ENCODE results near the gene MSH3. TPM values are rescaled to one million over a fixed set of nuclear protein-coding genes. Genes with fewer than 3 reads are reported as not detected.
A peak's percentile ranks its signal among the peaks of the same experiment; 100 is the strongest.
"Not testable (repeated sequence)": the region's sequence is repeated elsewhere in the genome, so short reads cannot be mapped to it uniquely, and the experiment has no call there.

The MSH3 gene
- polyA plus RNA-seq, 2 donors: 2.7 to 3.6 TPM

DNA sequence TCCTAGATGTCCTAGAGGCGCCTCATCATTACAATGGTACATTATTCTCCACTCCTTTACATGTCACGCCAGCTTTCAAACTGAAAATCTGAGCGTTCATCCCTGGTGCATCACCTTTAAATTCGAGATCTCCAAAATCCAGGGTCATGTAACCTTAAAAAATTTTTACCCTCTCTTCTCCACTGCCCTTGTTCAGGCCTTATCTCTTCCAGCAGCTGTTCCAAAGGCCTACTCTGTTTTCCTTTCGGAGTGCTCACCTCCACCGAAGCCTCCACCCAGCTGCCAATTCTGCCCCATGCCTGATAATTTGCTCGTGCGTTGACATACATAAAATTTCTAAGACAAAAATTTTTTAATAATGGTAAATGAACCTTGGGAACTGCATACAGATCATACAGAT is 950 bp upstream of the MSH3 start:
- no peaks in the 10 kb centered on the region for H3K36me3 ChIP-seq (ENCODE audit: control insufficient read depth in 2 of 2, insufficient read depth in 2 of 2, low read length in 1 of 2)
- H3K27ac ChIP-seq (ENCODE audit: low read depth in 2 of 2, low read length in 1 of 2): no peak overlapping the region
- H3K4me3 ChIP-seq (ENCODE audit: low read depth in 1 of 2, low read length in 2 of 2): peak overlapping the region in 1 of 2 donors; percentile 96
- peaks cover 0 to 3% of the 10 kb centered on the region in 2 donors for H3K4me1 ChIP-seq (ENCODE audit: control insufficient read depth in 2 of 2, insufficient read depth in 2 of 2, low read length in 1 of 2)
- no peaks in the 10 kb centered on the region for H3K27me3 ChIP-seq (ENCODE audit: control insufficient read depth in 1 of 2, insufficient read depth in 2 of 2, low read length in 2 of 2)
- 33 to 41% methylated on average over 8 of the region's 8 CpGs for WGBS, 2 donors
- H3K9me3 ChIP-seq (ENCODE audit: control insufficient read depth in 2 of 2, insufficient read depth in 1 of 2, low read depth in 1 of 2, low read length in 1 of 2): no peaks in the 10 kb centered on the region

DNA sequence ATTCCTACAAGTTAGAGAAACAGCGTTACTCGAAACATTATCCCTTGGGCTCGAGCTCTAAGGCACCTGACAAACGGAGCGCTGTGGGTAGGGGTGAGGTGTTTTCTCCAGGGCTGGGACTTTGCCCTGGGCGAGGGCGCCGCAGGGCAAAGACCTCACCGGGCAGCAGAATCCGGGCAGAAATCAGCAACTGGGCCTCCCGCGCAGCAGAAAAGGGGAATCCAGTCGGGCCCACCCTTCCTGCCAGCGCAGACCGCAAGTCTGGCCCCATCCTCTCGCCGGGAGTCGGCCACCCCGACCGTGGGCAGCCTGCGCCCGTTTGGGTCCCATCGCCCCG is 430 bp upstream of the MSH3 start:
- Histone ChIP-seq H3K9me3 (ENCODE audit: control insufficient read depth in 2 of 2, insufficient read depth in 1 of 2, low read depth in 1 of 2, low read length in 1 of 2) (no peaks in the 10 kb centered on the region), H3K27me3 (ENCODE audit: control insufficient read depth in 1 of 2, insufficient read depth in 2 of 2, low read length in 2 of 2) (no peaks in the 10 kb centered on the region), H3K4me3 (ENCODE audit: low read depth in 1 of 2, low read length in 2 of 2) (peak overlapping the region; percentile 91 to 96), H3K27ac (ENCODE audit: low read depth in 2 of 2, low read length in 1 of 2) (no peak overlapping the region), H3K36me3 (ENCODE audit: control insufficient read depth in 2 of 2, insufficient read depth in 2 of 2, low read length in 1 of 2) (no peaks in the 10 kb centered on the region), H3K4me1 (ENCODE audit: control insufficient read depth in 2 of 2, insufficient read depth in 2 of 2, low read length in 1 of 2) (peaks cover 0 to 3% of the 10 kb centered on the region in 2 donors)
- WGBS, 2 donors: 0 to 1% methylated on average over 24 of the region's 24 CpGs

DNA sequence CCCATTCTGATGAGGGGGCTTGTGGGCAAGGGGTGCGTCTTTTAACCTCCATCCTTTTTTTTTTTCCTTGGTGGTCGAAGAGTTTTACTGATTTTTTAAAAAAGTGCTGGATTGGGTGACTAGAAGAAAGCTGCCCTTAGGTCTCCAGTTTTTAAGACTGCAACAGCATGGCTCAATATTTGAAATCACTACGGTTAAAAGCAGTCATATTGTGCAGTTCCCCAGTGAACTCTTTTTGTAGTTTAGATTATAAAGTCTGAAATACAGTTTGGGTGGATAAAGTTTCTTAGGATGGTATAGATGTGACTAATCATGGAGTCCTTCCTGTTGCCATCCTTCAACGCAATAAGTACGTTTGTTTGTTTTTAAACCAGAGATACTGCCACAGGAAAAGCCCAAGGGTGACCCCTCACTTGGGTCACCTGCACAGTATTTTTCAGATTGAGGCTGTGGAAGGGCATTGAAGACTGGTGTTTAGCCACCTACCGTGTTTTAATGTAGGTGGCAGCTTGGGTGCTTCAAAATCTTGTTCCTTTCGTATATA is 851 bp downstream of the MSH3 start:
- peak overlapping the region; percentile 91 to 96 for H3K4me3 ChIP-seq (ENCODE audit: low read depth in 1 of 2, low read length in 2 of 2)
- H3K27me3 ChIP-seq (ENCODE audit: control insufficient read depth in 1 of 2, insufficient read depth in 2 of 2, low read length in 2 of 2): no peaks in the 10 kb centered on the region
- peak overlapping the region; percentile 97 to 98 for H3K27ac ChIP-seq (ENCODE audit: low read depth in 2 of 2, low read length in 1 of 2)
- peaks cover 0 to 2% of the 10 kb centered on the region in 2 donors for H3K36me3 ChIP-seq (ENCODE audit: control insufficient read depth in 2 of 2, insufficient read depth in 2 of 2, low read length in 1 of 2)
- 18 to 19% methylated on average over 7 of the region's 7 CpGs for WGBS, 2 donors
- H3K4me1 ChIP-seq (ENCODE audit: control insufficient read depth in 2 of 2, insufficient read depth in 2 of 2, low read length in 1 of 2): peaks cover 0 to 3% of the 10 kb centered on the region in 2 donors
- no peaks in the 10 kb centered on the region for H3K9me3 ChIP-seq (ENCODE audit: control insufficient read depth in 2 of 2, insufficient read depth in 1 of 2, low read depth in 1 of 2, low read length in 1 of 2)

DNA sequence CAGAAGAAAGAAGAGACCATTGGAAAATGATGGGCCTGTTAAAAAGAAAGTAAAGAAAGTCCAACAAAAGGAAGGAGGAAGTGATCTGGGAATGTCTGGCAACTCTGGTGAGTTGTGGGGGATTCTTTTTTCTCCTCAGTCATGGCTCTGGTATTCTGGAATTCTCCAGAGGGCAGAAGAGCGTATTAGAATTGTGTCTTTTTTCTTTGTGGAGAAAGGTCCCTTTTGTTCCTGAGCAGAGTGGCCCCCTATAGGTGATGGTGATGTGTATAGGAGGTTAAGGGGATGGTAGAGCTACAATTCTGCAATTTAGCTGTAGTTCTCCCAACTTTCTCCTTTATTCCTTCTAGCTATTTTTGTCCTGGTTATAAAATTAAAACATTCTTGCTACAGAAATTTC is 2.0 kb downstream of the MSH3 start:
- H3K9me3 ChIP-seq (ENCODE audit: control insufficient read depth in 2 of 2, insufficient read depth in 1 of 2, low read depth in 1 of 2, low read length in 1 of 2): no peaks in the 10 kb centered on the region
- no peaks in the 10 kb centered on the region for H3K27me3 ChIP-seq (ENCODE audit: control insufficient read depth in 1 of 2, insufficient read depth in 2 of 2, low read length in 2 of 2)
- no peak overlapping the region for H3K4me3 ChIP-seq (ENCODE audit: low read depth in 1 of 2, low read length in 2 of 2)
- 38 to 89% methylated on average over 1 of the region's 1 CpG for WGBS, 2 donors
- H3K4me1 ChIP-seq (ENCODE audit: control insufficient read depth in 2 of 2, insufficient read depth in 2 of 2, low read length in 1 of 2): peaks cover 0 to 3% of the 10 kb centered on the region in 2 donors
- no peak overlapping the region for H3K27ac ChIP-seq (ENCODE audit: low read depth in 2 of 2, low read length in 1 of 2)
- peaks cover 0 to 2% of the 10 kb centered on the region in 2 donors for H3K36me3 ChIP-seq (ENCODE audit: control insufficient read depth in 2 of 2, insufficient read depth in 2 of 2, low read length in 1 of 2)

DNA sequence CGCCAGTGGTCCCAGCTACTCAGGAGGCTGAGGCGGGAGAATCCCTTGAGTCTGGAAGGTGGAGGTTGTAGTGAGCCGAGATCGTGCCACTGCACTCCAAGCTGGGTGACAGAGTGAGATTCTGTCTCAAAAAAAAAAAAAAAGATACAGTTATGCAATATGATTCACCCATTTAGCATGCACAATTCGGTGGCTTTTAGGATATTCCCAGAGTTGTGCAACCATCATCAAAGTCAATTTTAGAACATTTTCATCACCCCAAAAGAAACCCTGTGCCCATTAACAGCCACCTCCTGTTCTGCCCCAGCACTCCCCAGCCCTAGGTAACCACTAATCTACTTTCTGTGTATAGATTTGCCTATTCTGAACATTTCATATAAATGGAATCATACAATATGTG is 4.7 kb downstream of the MSH3 start:
- H3K27ac ChIP-seq (ENCODE audit: low read depth in 2 of 2, low read length in 1 of 2): no peak overlapping the region
- peaks cover 0 to under 1% of the 10 kb centered on the region in 2 donors for H3K4me1 ChIP-seq (ENCODE audit: control insufficient read depth in 2 of 2, insufficient read depth in 2 of 2, low read length in 1 of 2)
- H3K9me3 ChIP-seq (ENCODE audit: control insufficient read depth in 2 of 2, insufficient read depth in 1 of 2, low read depth in 1 of 2, low read length in 1 of 2): no peaks in the 10 kb centered on the region
- no peaks in the 10 kb centered on the region for H3K27me3 ChIP-seq (ENCODE audit: control insufficient read depth in 1 of 2, insufficient read depth in 2 of 2, low read length in 2 of 2)
- WGBS, 2 donors: 85 to 86% methylated on average over 5 of the region's 5 CpGs
- no peak overlapping the region for H3K4me3 ChIP-seq (ENCODE audit: low read depth in 1 of 2, low read length in 2 of 2)
- peaks cover 0 to 2% of the 10 kb centered on the region in 2 donors for H3K36me3 ChIP-seq (ENCODE audit: control insufficient read depth in 2 of 2, insufficient read depth in 2 of 2, low read length in 1 of 2)

DNA sequence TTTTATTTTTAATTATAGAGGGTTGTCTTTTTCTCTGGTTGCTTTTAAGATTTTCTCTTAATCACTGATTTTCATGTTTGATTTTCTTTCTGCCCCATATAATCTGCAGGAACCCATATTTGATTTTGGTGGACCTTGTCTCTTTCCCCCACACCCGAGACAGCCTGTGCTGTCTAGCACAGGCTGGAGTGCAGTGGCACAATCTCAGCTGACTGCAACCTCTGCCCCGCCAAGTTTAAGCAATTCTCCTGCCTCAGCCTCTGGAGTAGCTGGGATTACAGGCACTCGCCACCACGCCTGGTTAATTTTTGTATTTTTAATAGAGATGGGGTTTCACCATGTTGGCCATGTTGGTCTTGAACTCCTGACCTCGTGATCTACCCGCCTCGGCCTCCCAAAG is 6.2 kb downstream of the MSH3 start:
- H3K36me3 ChIP-seq (ENCODE audit: control insufficient read depth in 2 of 2, insufficient read depth in 2 of 2, low read length in 1 of 2); H3K27me3 ChIP-seq (ENCODE audit: control insufficient read depth in 1 of 2, insufficient read depth in 2 of 2, low read length in 2 of 2); H3K27ac ChIP-seq (ENCODE audit: low read depth in 2 of 2, low read length in 1 of 2); H3K9me3 ChIP-seq (ENCODE audit: control insufficient read depth in 2 of 2, insufficient read depth in 1 of 2, low read depth in 1 of 2, low read length in 1 of 2); H3K4me1 ChIP-seq (ENCODE audit: control insufficient read depth in 2 of 2, insufficient read depth in 2 of 2, low read length in 1 of 2); H3K4me3 ChIP-seq (ENCODE audit: low read depth in 1 of 2, low read length in 2 of 2): not testable (repeated sequence)
- WGBS, 2 donors: 95% methylated on average over 7 of the region's 7 CpGs

DNA sequence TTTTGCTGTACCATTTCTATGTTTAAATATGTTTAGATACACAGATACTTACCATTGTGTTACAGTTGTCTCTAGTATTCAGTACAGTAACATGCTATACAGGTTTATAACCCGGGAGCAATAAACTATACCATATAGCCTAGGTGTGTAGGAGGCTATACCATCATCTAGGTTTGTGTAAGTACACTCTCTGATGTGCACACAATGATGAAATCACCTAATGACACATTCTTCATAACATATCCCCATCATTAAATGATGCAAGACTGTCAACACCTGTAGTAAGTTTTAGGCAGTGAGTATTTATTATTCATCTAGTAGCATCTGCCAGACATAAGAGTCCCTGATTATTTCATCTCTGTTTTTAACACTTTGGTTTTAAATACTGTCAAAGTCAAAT is 7.7 kb downstream of the MSH3 start:
- Histone ChIP-seq H3K4me1 (ENCODE audit: control insufficient read depth in 2 of 2, insufficient read depth in 2 of 2, low read length in 1 of 2) (no peaks in the 10 kb centered on the region), H3K36me3 (ENCODE audit: control insufficient read depth in 2 of 2, insufficient read depth in 2 of 2, low read length in 1 of 2) (peaks cover 2 to 3% of the 10 kb centered on the region in 2 donors), H3K27me3 (ENCODE audit: control insufficient read depth in 1 of 2, insufficient read depth in 2 of 2, low read length in 2 of 2) (no peaks in the 10 kb centered on the region), H3K27ac (ENCODE audit: low read depth in 2 of 2, low read length in 1 of 2) (no peak overlapping the region), H3K4me3 (ENCODE audit: low read depth in 1 of 2, low read length in 2 of 2) (no peak overlapping the region), H3K9me3 (ENCODE audit: control insufficient read depth in 2 of 2, insufficient read depth in 1 of 2, low read depth in 1 of 2, low read length in 1 of 2) (no peaks in the 10 kb centered on the region)
- WGBS, 2 donors: 89 to 95% methylated on average over 1 of the region's 1 CpG

DNA sequence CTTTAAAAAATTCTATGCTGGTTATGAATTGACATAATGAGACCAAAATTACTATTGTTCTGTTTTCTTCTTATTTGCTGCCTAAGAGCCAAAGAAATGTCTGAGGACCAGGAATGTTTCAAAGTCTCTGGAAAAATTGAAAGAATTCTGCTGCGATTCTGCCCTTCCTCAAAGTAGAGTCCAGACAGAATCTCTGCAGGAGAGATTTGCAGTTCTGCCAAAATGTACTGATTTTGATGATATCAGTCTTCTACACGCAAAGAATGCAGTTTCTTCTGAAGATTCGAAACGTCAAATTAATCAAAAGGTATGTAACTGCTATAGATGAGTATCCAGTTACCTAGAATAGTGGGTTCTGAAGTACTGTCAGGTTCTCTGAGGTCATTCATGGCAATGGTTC is 10.6 kb downstream of the MSH3 start:
- H3K27ac ChIP-seq (ENCODE audit: low read depth in 2 of 2, low read length in 1 of 2): no peak overlapping the region
- no peak overlapping the region for H3K4me3 ChIP-seq (ENCODE audit: low read depth in 1 of 2, low read length in 2 of 2)
- peaks cover 0 to 3% of the 10 kb centered on the region in 2 donors for H3K4me1 ChIP-seq (ENCODE audit: control insufficient read depth in 2 of 2, insufficient read depth in 2 of 2, low read length in 1 of 2)
- peaks cover 0 to 14% of the 10 kb centered on the region in 2 donors for H3K36me3 ChIP-seq (ENCODE audit: control insufficient read depth in 2 of 2, insufficient read depth in 2 of 2, low read length in 1 of 2)
- no peaks in the 10 kb centered on the region for H3K27me3 ChIP-seq (ENCODE audit: control insufficient read depth in 1 of 2, insufficient read depth in 2 of 2, low read length in 2 of 2)
- WGBS, 2 donors: 83 to 95% methylated on average over 4 of the region's 4 CpGs
- no peaks in the 10 kb centered on the region for H3K9me3 ChIP-seq (ENCODE audit: control insufficient read depth in 2 of 2, insufficient read depth in 1 of 2, low read depth in 1 of 2, low read length in 1 of 2)

DNA sequence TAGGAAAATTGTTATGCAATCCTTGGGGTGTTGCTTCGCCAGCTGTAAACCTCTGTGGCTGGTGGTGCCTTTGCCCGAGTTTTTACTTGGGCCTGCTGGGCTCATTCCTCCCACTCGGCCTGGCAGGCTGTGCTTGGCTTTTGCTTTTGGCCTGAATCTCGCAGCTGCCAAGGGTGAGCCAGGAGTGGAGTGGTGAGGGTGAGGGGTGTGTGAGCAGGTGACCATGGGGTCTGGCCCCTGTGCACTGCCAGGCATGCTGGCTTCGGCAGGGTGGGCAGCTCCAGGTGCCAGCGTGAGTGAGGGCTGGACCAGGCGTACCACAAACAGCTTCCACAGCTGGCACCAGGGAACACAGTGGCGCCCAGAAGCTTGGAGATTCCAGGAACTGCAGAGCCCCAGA is 12.9 kb downstream of the MSH3 start:
- Histone ChIP-seq H3K4me3 (ENCODE audit: low read depth in 1 of 2, low read length in 2 of 2) (no peak overlapping the region), H3K4me1 (ENCODE audit: control insufficient read depth in 2 of 2, insufficient read depth in 2 of 2, low read length in 1 of 2) (peaks cover 0 to 3% of the 10 kb centered on the region in 2 donors), H3K36me3 (ENCODE audit: control insufficient read depth in 2 of 2, insufficient read depth in 2 of 2, low read length in 1 of 2) (peaks cover 0 to 14% of the 10 kb centered on the region in 2 donors), H3K27ac (ENCODE audit: low read depth in 2 of 2, low read length in 1 of 2) (no peak overlapping the region), H3K27me3 (ENCODE audit: control insufficient read depth in 1 of 2, insufficient read depth in 2 of 2, low read length in 2 of 2) (no peaks in the 10 kb centered on the region), H3K9me3 (ENCODE audit: control insufficient read depth in 2 of 2, insufficient read depth in 1 of 2, low read depth in 1 of 2, low read length in 1 of 2) (no peaks in the 10 kb centered on the region)
- 92 to 93% methylated on average over 8 of the region's 8 CpGs for WGBS, 2 donors

Measured in esophagus (tissue), 2 donors.